HG03095 (cell line): Measurements from ENCODE around the gene CROCC2.

ENCODE experiments used
- ATAC-seq: cut with Tn5 transposase; IDR thresholded peaks from one replicate; pipeline ENCODE4 v1.9.1; 2021; ENCODE audit warnings: moderate library complexity; ENCODE audit not compliant: unreplicated experiment

The CROCC2 gene

DNA sequence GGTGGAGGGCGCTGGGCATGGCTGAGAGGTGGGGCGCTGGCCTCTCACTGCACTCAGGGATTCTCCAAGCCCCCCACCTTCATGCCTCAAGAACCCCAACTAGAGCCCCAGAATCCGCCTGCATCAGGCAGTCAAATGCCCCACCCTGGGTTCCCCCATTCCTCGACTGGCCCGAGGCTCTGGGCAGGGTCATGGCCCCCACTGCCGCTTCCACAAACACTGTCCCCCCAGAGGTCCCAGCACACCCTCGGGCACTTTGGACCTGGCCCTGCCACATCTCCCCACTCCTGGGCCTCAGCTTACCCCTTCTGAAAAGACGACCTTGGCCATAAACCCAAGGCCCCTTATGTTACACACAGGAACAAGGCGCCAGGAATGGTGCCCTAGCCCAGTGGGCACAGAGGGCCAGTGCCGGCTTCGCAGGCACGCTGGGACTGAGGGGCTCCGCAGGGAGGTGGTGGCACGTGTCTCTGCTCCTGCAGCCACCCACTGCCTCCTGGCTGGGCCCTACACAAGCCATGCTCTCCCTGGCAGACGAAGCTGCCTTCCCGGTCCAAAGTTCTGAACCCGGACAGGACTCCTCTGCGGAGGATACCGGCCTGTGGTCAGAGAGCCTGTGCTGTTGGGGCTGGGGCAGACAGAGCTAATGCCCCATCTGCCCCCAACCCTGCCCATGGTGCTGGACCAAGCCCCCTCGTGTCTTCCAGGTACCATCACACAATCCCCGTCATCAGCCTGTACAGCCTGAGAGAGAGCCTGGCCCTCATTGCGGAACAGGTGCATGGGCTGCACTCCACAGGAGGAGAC is 30.7 kb upstream of the CROCC2 start:
- ATAC-seq, result no peak

GRCh38 chr2:240876035-240876474 is 30.1 kb upstream of the CROCC2 start:
- no peak for ATAC-seq

- ATAC-seq, result no peak
Observed at GRCh38 chr2:240876475-240877251, 29.5 kb upstream of the CROCC2 start.

DNA sequence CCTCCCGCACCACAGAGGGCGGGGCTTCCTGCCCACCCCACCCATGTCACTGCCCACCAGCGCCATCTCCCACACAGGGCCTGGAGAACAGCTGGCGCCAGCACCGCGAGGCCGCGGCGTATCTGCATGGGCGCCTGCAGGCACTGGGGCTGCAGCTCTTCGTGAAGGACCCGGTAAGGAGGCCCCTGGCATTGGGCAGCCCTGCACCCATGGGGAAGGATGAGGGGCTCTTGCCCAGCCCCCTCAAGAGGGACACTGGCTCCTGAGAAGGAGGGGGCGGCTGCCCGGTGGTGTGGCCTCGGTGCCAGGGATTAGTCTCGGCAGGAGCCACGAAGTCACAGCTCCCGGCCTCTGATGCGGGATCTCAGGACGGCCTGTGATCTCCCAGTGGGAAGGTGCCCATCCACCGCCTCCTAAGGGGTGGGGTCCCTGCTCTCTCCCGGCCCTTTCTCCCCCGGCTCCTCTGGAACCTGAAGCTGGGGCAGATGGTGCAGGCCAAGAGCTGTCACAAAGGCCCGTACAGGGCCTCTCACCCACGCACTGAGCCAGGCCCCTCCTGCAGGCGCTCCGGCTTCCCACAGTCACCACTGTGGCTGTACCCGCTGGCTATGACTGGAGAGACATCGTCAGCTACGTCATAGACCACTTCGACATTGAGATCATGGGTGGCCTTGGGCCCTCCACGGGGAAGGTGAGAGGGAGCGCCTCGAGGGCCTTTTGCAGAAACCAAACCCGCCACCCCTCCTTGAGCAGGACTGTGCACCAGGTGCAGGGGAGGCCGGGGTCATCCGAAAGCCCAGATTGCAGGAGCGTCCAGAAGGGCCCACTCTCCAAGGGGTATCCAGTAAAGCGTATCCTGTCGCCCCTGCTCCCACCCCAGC is 28.4 kb upstream of the CROCC2 start:
- no peak for ATAC-seq

DNA sequence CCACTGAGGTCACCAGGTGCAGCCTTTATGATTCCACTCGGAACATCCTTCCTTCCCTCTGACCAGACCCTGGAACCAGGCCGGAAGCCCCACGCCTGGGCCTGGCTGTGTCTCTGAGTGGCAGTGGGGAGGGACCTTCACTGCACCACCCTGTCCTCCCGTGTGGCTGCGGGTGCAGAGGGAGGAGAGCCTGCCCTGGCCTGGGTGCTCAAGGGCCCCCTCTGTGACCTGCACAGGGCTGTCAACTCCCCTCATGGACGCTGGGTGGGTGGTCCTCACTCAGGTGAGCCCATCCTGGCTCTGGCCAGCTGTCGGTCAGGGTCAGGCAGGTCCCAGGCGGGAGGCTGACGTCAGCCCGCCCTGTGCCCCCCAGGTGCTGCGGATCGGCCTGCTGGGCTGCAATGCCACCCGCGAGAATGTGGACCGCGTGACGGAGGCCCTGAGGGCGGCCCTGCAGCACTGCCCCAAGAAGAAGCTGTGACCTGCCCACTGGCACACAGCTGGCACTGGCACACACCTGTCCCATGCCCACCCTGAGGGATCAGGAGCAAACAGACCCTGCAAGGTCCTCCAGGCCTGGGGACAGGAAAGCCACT is 27.7 kb upstream of the CROCC2 start:
- no peak for ATAC-seq

DNA sequence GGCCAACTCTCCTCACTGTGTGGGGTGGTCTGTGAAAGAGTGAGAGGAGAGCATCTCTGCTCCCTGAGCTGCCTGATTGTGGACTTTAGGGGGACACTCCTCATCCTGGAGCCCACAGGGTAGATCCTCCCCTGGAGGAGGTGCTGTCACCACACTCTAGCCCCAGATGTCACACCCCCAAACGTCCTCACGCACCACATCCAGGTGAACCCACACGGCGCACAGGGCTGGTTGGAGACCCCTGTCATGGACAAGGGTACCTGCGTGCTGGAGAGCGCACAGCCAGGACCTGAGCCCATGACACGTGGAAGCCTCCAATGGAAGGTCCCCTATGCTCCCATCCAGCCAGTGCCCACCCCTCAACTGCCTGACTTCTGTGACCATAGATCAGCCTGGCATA is 27.0 kb upstream of the CROCC2 start:
- ATAC-seq, result no peak

DNA sequence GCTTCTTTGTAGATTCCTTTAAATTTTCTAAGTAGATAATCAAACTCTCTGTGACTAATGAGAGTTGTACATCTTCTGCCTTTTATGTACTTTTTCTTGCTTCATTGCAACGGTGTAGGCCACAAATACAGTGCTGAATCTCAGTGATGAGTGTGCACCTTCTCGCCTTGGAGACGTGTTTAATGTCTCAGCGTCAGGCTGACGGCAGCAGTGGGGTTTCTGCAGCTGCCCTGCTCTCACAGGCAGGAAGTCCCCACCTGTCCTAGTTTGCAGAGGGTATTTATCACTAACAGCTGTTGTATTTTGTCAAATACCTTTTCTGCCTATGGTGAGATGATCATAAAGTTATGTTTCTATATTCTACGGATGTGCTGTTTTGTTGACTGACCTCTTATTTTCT is 24.2 kb upstream of the CROCC2 start:
- ATAC-seq, result no peak

DNA sequence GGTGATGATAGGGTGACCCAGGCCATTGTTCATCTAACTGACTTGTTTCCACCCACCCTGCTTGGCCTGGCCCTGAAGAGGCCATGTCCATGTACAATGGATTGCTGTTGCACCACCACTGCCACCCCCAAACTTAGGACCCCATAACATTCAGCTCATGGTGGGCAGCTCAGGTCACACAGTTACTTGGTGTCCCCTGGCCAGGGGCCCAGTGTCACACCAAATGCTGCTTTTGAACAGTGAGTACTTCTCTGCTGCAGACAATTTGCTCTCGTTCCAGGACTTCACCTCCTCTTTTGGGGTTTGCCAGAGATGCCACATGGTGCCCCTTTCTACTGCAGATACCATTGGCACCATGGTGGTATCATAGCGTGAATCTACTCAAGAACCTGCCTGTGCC is 21.9 kb upstream of the CROCC2 start:
- ATAC-seq, result no peak

DNA sequence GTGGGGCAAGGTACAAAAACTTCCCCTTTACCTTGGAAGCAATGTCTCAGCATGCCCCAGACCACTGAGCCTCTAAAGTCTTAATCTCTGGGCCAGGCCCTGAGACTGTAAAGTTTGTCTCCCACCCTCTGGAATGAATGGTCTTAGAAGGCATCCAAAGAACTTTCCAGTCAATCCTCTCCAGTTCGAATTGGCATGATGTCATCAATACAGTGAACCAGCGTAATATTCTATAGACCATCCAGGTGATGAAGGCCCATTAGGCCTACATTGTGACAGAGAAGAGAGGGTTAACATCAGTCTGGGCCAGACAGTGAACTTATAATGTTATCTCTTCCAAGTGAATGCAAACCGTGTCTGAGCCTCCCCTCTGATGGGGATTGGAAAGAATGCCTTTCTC is 21.4 kb upstream of the CROCC2 start:
- no peak for ATAC-seq

DNA sequence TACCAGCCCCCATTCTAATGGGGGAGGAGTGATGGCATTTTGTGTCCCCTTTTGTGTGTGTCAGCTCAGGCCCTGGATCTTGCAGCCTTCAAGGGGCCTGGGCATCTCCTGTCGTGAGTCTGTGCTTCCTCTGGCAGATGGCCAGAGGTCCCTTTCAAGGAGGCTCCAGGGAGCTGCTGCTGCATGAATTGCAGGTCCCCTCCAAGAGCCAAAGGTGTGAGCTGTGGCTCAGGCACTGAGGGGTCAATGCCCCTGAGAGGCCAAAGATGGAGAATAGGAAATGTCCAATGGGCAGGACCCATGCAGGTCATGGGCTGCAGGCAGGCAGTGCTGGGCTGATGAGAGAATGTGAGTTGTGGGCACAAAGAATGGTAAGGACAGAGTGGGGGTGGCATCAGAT is 20.6 kb upstream of the CROCC2 start:
- ATAC-seq, result no peak

- ATAC-seq, result no peak
Observed at GRCh38 chr2:240886023-240886565, 20.0 kb upstream of the CROCC2 start.

DNA sequence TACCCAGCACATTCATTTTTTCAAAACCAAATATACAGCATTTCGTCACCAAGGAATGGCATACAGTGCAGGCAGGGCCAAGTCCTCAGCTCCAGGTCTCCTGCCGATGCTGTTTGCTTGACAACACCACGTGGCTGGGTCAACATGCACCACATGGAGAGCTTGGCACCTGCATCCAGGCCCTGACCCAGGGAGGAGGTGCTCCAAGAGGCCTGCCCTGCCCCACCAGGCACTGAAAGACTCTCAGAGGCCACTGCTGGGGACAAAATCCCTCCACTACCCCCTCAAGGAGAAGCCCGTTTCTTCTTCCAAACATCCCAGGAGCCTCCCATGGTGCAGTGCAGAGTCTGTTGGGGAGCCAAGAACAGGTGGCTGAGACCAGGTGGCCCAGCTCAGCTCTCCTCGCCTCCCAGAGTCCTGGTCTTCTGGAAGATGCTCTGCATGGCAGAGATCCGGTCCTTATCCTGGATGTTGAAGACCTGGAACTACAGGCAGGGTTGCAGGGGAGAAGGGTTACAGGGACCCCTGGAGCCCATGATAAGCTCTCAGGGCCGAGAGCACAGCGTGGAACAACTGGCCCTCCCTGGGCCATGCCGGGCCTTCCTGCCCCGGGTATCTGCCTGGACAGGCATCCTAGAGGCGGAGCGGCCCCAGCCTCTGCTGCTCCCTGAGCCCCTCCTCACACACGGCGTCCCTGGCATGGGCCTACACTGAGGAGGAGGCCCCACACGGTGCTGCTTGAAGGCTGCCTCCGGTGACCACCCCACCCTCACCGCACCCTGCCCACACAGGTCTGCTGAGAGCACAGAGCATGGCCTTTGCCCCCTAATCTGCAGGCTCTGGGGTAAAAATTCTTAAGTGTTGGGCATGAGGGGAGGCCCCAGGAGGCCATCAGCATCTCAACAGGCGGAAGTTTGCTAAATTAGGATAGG is 19.2 kb upstream of the CROCC2 start:
- no peak for ATAC-seq

GRCh38 chr2:240887631-240888030 is 18.5 kb upstream of the CROCC2 start:
- no peak for ATAC-seq

- no peak for ATAC-seq
Observed at GRCh38 chr2:240888130-240888889, 17.8 kb upstream of the CROCC2 start.

DNA sequence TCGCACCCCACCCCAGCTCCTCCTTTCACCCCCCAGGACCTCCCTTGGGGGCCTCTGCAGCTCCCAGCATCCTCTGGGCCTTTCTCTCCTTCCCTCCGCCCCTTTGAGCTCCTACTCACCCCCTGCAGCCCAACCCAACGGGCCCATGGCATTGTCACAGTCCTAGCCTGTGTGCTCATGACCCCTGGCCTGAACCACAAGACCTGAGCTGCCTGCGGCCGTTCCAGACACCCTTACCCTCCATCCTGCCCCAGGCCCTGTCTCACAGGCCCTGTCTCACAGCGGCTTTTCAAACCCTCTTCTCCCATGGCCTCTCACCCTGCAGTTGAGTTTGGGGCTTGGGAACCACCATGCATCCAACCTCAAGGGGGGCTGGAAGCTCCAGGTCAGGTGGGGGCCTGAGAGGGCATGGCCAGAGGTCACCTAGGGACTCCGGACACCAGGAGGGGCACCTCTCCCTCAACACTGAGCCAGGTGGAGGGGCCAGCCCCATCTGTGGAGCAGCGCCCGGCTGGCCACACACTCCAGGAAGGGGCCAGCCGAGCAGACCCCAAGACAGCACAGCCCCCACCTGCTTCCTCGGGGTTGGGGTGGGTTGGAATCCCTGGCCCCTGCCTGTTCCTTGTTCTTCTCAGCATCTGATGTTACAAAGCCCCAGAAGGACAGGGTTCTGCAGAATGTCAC is 17.1 kb upstream of the CROCC2 start:
- no peak for ATAC-seq

DNA sequence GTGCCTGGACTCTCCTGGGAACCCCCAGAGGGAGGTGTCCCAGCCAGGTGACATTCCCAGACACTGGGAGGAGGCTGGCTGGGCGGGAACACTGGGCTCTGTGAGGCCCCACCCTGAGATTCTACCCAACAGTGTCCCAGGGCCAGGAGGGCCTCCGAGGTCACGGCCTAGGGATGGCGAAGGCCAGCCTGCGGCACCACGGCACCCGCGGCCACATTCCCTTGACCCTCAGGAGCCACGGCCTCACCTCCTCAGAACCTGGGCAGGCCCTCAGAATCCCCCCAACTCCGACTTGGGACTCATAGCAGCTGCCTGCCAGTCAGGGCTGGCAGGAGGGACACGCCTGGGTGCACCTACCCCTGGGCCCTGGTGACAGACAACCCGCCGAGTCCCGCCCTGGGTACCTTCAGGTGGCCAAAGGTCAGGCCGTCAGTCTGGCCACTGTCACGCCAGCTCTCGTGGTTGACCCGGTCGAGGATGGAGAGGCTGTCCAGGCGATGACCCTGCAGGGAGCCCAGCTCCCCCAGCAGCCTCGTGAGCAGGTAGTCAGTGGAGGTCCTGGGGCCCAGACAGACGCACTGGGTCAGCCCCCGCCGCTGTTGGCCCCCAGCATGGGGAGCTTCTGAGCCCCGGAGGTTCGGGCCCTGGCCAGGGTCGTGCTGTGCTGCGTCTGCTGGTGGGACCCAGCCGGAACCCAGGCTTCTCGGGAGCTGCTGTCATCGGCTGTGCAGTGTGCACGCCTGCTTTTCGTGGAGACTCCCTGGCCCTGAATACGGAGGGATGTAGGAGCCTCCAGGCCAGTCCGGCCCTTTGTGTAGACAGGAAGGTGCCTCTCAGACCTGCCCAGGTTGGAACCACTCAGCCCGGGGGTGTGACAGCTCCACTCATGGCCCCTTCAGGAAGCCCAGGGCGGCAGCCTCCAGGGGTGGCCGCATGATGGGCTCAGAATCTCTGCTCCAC is 16.3 kb upstream of the CROCC2 start:
- no peak for ATAC-seq

DNA sequence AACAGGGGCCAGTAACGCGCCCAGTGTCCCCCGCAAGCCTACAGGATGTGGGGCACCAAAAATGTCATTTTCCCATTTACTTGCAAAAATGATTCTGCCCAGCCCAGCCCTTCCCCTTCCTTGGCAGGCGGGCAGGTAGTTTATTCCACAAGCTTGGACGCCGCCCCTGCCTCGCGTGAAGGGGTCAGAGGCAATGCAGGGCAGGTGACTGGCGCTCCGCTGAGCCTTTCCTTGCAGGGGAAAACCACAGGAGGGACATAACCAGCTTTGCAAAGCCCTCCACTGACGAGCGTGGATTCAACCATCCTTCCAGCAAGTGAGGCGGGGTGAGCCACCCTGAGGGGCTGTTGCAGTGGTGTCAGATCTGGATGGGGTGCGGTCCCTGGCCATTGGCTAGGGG is 15.4 kb upstream of the CROCC2 start:
- ATAC-seq, result no peak
